Endometrium (tissue), 2 donors: ENCODE data around the gene LTA.
"Not testable (repeated sequence)": the region's sequence is repeated elsewhere in the genome, so short reads cannot be mapped to it uniquely, and the experiment has no call there.

ENCODE experiments used
- FAIRE-seq: peaks from 2 replicates; lab custom pipeline; 2012; peaks lifted over from hg19 to GRCh38; lab: Jason Lieb, UNC
- donor health status: control.
- donor health status: control.

Gene LTA

GRCh38 chr6:31541658-31542521, 30.2 kb upstream of the LTA start, which contains the start of gene DDX39B:
Gene DDX39B, minus strand, starts transcription at chr6:31542003. Its CDS starts 1,471 bp downstream, at chr6:31540532.
- no peak for FAIRE-seq

- no peak for FAIRE-seq
Measured at GRCh38 chr6:31543639-31544038, 28.4 kb upstream of the LTA start.

GRCh38 chr6:31544676-31545075, 27.4 kb upstream of the LTA start:
- no peak for FAIRE-seq

- FAIRE-seq = no peak
Measured at GRCh38 chr6:31545291-31545690, 26.8 kb upstream of the LTA start.

- FAIRE-seq = no peak
Measured at GRCh38 chr6:31546339-31546957, 25.6 kb upstream of the LTA start, which contains the start of gene ATP6V1G2. Gene ATP6V1G2, minus strand, starts transcription at chr6:31546608. Its CDS starts 49 bp downstream, at chr6:31546559.

- FAIRE-seq = peak; percentile 76
Measured at GRCh38 chr6:31546958-31547726, 24.9 kb upstream of the LTA start, which contains the start of gene NFKBIL1. Gene NFKBIL1, plus strand, starts transcription at chr6:31547608. Its CDS starts 87 bp downstream, at chr6:31547695.

GRCh38 chr6:31547727-31548543, 24.2 kb upstream of the LTA start:
- FAIRE-seq = no peak

- FAIRE-seq = no peak
Measured at GRCh38 chr6:31548544-31548873, 23.6 kb upstream of the LTA start.

GRCh38 chr6:31551371-31551770, 20.7 kb upstream of the LTA start:
- not testable (repeated sequence) for FAIRE-seq

GRCh38 chr6:31556307-31556706, 15.8 kb upstream of the LTA start:
- no peak for FAIRE-seq

GRCh38 chr6:31557443-31558317, 14.4 kb upstream of the LTA start:
- no peak for FAIRE-seq

- FAIRE-seq = no peak
Measured at GRCh38 chr6:31558318-31558625, 13.8 kb upstream of the LTA start.

GRCh38 chr6:31558631-31559500, 13.2 kb upstream of the LTA start:
- FAIRE-seq = no peak

GRCh38 chr6:31559606-31559957, 12.5 kb upstream of the LTA start:
- no peak for FAIRE-seq

- no peak for FAIRE-seq
Measured at GRCh38 chr6:31559958-31560696, 12.0 kb upstream of the LTA start.

GRCh38 chr6:31560697-31561058, 11.4 kb upstream of the LTA start:
- FAIRE-seq = no peak

GRCh38 chr6:31567531-31568370, 4.3 kb upstream of the LTA start:
- FAIRE-seq = no peak

- no peak for FAIRE-seq
Measured at GRCh38 chr6:31568537-31568961, 3.5 kb upstream of the LTA start.
